OCI-LY3 (cell line): ENCODE measurements around the gene THTPA.

Experiments
- EZH2phosphoT487 ChIP-seq: fragments of 200-600 bp; shearing (Covaris generic); IDR thresholded peaks from 2 replicates; pipeline ENCODE4 v1.6.1; 2018; ENCODE audit warnings: antibody characterized with exemption, mixed run types, low read depth
- TF ChIP-seq, protein P1 (sequence below): fragments of 200-600, 300-600 bp; sonication (generic); IDR thresholded peaks from 2 replicates; pipeline ENCODE4 v1.5.1; 2014; ENCODE audit warnings: antibody characterized with exemption, low read length, low read depth

DNA sequence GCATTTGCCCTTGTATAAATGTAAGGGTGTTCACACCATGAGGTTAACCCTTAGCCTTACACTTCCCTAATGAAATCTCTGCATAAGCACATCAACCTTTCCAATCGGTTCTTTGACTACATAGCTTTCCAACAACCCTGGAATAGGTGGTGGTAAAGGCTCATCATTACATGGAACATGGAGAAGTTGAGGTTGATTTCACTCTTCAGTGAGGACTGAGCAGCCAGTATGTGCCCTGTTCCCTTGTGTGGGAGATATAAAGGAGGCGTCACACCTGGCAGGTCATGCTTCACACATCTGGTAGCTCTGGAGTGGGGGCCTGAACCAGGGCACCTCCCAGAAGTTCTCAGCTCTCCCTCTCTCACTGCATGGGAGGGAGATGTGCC lies 44.2 kb downstream of the THTPA start:
- TF ChIP-seq, protein P1, sequence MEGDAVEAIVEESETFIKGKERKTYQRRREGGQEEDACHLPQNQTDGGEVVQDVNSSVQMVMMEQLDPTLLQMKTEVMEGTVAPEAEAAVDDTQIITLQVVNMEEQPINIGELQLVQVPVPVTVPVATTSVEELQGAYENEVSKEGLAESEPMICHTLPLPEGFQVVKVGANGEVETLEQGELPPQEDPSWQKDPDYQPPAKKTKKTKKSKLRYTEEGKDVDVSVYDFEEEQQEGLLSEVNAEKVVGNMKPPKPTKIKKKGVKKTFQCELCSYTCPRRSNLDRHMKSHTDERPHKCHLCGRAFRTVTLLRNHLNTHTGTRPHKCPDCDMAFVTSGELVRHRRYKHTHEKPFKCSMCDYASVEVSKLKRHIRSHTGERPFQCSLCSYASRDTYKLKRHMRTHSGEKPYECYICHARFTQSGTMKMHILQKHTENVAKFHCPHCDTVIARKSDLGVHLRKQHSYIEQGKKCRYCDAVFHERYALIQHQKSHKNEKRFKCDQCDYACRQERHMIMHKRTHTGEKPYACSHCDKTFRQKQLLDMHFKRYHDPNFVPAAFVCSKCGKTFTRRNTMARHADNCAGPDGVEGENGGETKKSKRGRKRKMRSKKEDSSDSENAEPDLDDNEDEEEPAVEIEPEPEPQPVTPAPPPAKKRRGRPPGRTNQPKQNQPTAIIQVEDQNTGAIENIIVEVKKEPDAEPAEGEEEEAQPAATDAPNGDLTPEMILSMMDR, result no peak
- TF ChIP-seq EZH2phosphoT487, result no peak
